HG02852 (cell line): Measurements from ENCODE around the gene TAGLN3.

ENCODE experiments used
- ATAC-seq: cut with Tn5 transposase; IDR thresholded peaks from one replicate; pipeline ENCODE4 v1.9.1; 2021; ENCODE audit warnings: mild to moderate bottlenecking, moderate library complexity; ENCODE audit not compliant: unreplicated experiment

The TAGLN3 gene

GRCh38 chr3:112043621-112044201 lies 45.0 kb downstream of the TAGLN3 start:
- peak; percentile 93 for ATAC-seq

GRCh38 chr3:112046599-112046998 lies 47.9 kb downstream of the TAGLN3 start:
- no peak for ATAC-seq

DNA sequence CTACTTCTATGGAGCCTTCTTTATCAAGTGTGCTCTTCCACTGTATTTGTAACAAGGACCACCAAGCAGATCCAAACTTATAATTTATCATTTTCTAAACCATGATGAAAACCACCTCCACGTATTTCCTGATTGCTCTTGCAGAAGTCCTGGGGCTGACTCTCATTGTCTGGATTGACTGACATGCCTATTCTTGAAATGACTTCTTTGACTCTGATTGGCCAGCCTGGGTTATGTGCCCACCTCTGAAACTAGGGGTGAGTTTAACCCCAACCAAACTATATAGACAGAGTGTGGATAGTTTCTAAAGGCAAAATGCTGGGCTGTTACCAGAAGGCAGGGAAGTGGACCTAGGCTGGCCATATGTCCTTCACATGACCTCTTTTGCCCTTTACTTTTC lies 48.5 kb downstream of the TAGLN3 start:
- ATAC-seq = no peak

GRCh38 chr3:112048911-112049310 lies 50.2 kb downstream of the TAGLN3 start:
- no peak for ATAC-seq

DNA sequence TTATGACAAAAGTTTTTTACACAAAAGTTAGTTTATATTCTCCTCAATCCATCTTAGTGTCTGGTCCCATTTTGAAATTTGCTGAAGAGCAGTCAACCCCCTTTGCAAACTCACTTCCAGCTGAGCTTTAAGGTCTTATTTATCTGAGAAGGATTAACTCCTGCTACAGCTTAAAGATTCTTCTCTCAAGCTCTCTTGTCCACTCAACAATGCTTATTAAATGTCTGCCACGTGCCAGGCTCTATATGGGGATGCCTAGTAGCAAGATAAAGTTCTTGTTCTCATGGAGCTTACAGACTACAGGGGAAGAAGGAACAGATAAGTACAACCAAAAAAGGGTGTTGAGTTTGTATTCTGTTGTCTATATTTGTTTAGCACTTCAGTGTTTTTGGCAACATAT lies 54.5 kb downstream of the TAGLN3 start:
- ATAC-seq = no peak

GRCh38 chr3:112056451-112056929 lies 57.8 kb downstream of the TAGLN3 start:
- no peak for ATAC-seq

GRCh38 chr3:112059497-112059896 lies 60.8 kb downstream of the TAGLN3 start:
- ATAC-seq = no peak

DNA sequence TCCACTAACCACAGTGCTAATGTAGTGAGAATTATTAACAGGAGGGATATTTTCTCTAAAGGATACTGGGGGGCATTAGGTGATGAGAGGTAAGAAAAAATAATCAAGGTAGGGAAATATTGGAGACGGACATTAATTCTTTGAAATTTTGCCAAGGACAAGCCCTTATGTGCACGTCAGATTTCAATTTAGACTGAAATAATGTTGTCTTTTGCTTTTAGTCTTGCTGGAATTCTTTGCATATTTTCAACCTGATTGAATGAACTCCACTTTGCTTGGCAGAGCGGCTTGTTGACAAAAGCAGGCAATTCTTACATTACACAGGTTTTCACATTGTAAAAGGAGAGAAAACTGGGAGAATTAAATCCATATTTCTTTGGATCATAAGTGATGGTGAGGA lies 62.4 kb downstream of the TAGLN3 start:
- ATAC-seq = no peak
